Body of pancreas (tissue), 4 donors: ENCODE data around the gene TOM1L1.

ENCODE experiments used
- CTCF ChIP-seq, 7 experiments: fragments of 450-650 bp in 4 of 7; fragments of 200-600 bp in 3 of 7; sonication (generic) in 3 of 7; IDR thresholded peaks; one replicate each; pipeline ENCODE4 v1.5.1; 2016 to 2019; ENCODE audit warnings: antibody characterized with exemption in 7 of 7
- POLR2A ChIP-seq, 3 donors: fragments of 450-650 bp; IDR thresholded peaks; one replicate each; pipeline ENCODE4 v1.6.1; 2016; ENCODE audit warnings: antibody characterized with exemption in 3 of 3, mild to moderate bottlenecking in 2 of 3

GRCh38 chr17:54860617-54861470 is 39.8 kb upstream of the TOM1L1 start:
- TF ChIP-seq CTCF (IDR thresholded peaks at IDR 0.05) (no peak), POLR2A (IDR thresholded peaks at IDR 0.05) (no peak)
